NCI-H69 (cell line): ENCODE data around the gene OR4M1.
"Not testable (repeated sequence)": the region's sequence is repeated elsewhere in the genome, so short reads cannot be mapped to it uniquely, and the experiment has no call there.

ENCODE experiments used
- DNase-seq: peaks from one replicate; lab custom pipeline; 2025; lab: John Stamatoyannopoulos, UW

OR4M1 gene

GRCh38 chr14:19823178-19823577 lies 49.9 kb downstream of the OR4M1 start:
- DNase-seq: no peak

GRCh38 chr14:19823765-19824164 lies 50.5 kb downstream of the OR4M1 start:
- DNase-seq: no peak

- not testable (repeated sequence) for DNase-seq
Observed at GRCh38 chr14:19827626-19828244, 54.4 kb downstream of the OR4M1 start.

- no peak for DNase-seq
Observed at GRCh38 chr14:19828314-19828713, 55.0 kb downstream of the OR4M1 start.
